GM13976 (cell line): Measurements from ENCODE around the gene ABCA13.

Experiments
- DNase-seq: peaks from one replicate; pipeline ENCODE4 v3.0.0; 2012; ENCODE audit warnings: low spot score
- in situ Hi-C: fragments of 300-500 bp; cut with MboI; formaldehyde crosslinking; loops from one replicate; pipeline ENCODE4 v1.12.0; 2022; ENCODE audit warnings: low sequenced_read_pairs, mixed read lengths, inconsistent platforms; ENCODE audit not compliant: unreplicated experiment
- TF ChIP-seq, protein P1 (sequence below): IDR thresholded peaks from 2 replicates; pipeline ENCODE4 v1.5.1; 2012; ENCODE audit warnings: borderline replicate concordance, mild to moderate bottlenecking; ENCODE audit not compliant: insufficient read depth; ENCODE audit errors: extremely low read depth, missing control alignments, control extremely low read depth

ABCA13 gene

DNA sequence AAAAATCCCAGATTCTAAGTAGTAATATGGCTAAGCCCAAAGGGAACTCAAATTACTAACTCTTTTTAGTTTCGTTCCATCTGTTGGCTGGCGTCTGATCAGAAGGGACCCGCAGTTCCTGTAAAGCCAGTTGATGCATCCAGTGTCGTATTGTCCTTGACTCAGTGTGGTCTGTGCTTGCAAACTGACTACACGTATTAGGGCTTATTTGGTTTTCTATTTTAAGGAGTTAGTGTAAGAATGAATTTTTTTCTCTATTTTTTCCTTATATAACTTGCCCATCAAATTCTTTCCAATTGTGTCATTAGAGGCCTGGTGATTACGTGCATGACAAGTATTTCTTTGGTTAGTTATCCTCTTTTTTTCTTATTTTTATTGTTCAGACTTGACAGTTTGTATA is 9.7 kb downstream of the ABCA13 start:
- no peak for DNase-seq
- TF ChIP-seq, protein P1, sequence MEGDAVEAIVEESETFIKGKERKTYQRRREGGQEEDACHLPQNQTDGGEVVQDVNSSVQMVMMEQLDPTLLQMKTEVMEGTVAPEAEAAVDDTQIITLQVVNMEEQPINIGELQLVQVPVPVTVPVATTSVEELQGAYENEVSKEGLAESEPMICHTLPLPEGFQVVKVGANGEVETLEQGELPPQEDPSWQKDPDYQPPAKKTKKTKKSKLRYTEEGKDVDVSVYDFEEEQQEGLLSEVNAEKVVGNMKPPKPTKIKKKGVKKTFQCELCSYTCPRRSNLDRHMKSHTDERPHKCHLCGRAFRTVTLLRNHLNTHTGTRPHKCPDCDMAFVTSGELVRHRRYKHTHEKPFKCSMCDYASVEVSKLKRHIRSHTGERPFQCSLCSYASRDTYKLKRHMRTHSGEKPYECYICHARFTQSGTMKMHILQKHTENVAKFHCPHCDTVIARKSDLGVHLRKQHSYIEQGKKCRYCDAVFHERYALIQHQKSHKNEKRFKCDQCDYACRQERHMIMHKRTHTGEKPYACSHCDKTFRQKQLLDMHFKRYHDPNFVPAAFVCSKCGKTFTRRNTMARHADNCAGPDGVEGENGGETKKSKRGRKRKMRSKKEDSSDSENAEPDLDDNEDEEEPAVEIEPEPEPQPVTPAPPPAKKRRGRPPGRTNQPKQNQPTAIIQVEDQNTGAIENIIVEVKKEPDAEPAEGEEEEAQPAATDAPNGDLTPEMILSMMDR, result no peak
- in situ Hi-C loops, result no loop called here

DNA sequence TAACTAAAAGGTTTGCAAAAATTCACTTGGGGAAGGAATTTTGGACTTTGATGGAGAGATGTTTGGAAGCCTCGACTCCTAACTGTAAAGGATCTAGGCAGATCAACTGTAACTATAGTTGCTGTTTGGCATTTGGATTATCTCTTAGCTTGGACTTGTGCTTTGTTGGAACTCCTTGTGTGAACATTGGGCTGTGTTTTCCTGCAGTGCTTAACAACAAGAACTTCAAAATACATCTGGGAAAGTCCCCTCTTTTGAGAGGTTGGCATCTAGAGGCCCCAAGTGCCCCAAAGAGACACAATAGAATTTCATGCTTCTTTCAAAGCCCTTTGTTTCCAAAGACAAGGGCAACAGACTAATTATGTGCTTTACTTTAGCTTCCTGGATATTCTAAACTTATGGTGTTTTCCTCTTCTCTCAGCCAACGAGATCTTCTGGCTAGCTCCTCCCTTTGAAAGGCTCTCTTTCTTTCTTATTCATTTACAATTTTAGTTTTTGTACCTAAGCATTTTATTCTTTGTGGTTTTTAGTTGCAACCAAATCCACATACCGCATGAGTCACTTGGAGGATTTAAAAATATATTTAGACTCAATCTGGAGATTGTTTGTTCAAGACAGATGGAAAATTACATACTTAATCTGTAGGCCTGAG is 11.6 kb downstream of the ABCA13 start:
- no peak for DNase-seq
- in situ Hi-C loops, result no loop called here
- TF ChIP-seq, protein P1, result no peak

DNA sequence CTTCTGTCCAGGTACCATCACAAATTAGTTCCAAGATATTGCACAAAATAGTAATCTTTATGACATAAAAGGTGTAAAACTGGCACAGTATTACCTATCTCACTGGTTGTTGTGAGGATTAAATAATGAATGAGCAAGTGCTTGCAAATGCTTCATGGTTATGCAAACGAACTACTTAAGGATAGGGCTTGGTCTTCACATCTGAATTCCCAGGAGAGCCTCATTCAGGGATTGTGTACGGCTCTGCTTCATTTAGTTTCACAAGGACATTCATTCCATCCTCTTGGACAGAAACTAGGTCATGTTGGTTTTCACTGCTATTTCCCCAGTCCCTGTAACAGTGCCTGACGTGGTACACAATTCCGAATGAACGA is 12.1 kb downstream of the ABCA13 start:
- TF ChIP-seq, protein P1, result no peak
- DNase-seq, result no peak
- in situ Hi-C loops, result no loop called here

DNA sequence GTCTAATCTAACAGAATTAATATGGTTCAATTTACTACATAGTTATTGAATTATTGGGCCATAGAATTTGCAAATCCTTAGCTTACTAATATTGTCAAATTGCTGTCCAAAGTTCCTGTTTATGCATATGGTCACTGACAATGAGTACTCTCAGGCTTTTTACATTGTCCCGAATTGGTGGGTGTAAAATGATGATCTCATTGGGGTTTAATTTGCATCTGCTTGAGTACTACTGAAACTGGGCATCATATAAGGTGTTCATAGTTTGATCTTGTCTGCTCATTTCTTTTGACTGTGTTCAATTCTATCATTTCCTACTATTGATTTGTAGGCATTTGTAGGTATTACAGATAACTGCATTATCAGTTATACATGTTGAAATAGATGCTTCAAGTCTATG is 12.7 kb downstream of the ABCA13 start:
- DNase-seq, result no peak
- in situ Hi-C loops, result no loop called here
- TF ChIP-seq, protein P1, result no peak

DNA sequence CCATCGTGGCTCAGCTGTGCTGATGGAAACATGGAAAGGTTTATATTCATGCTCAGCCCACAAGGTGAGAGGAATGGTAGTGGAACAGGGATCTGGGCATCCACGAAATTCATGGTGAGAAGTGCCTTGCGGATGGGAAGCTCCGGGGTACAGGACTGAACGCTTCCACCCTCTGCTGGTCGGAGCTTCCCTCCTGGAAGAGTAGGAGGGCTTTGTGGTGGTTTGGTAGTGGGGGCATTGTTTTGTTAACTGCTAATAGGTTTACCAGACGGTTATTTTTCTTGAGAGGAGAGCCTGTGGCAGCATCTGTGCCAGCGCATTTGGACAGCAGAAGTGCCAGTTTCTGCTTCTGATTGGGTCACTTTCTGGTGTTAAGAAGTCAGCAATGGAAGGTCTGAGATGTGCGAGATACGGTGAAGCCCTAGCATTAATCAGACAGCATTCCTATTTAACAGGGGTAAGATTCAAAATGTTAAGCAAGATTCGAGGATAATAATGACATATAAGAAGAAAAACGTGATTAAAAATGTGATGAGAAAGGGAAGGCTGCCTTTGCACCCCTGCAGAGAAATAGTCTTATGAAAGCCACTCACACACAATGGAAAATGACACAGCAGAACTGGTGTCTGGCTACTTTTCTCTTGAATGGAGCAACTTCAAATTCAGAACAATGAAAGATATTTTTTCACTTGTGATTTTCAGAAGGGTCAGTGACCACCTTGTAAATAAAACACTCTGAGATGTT is 17.7 kb downstream of the ABCA13 start:
- in situ Hi-C loops, result no loop called here
- TF ChIP-seq, protein P1, result no peak

DNA sequence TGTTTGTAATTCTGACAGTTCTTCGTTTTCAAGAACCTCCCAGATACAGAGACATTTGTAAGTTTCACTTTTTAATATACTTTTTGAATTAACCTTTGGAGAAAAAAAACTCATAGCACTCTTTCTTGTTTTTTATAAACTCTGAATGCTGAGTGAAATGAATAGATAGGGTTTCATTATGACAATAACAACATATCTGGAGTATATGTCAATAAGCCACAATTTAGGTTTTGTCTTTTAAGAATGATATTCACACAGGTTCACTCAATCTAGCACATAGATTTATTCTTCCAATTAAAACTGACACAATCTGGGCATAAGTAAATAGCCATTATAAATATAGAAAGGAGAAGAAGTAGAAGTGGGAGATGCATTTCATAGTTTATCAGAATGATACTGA is 21.7 kb downstream of the ABCA13 start:
- DNase-seq, result no peak
- TF ChIP-seq, protein P1, result no peak
- in situ Hi-C loops, result no loop called here

More for the DNA sequence above, 17.7 kb downstream of the ABCA13 start:
- no peak for DNase-seq
